ENCODE data around the gene DOK7.

Gene DOK7

GRCh38 chr4:3518941-3519340 lies 55.8 kb downstream of the DOK7 start:
- Histone ChIP-seq H3K27me3 (ENCODE audit: insufficient read depth, low read length, poor library complexity) (no peaks in the 10 kb centered on the region), H3K79me2 (ENCODE audit: insufficient read depth, low read length) (peaks cover 4% of the 10 kb centered on the region; the same call in 1 of the 2 replicates), H3K4me2 (ENCODE audit: insufficient read depth, low read length) (no peak overlapping the region), H3K9ac (ENCODE audit: low read depth, low read length) (no peak overlapping the region), H3K36me3 (ENCODE audit: insufficient read depth, low read length) (peaks cover 95% of the 10 kb centered on the region), H2AFZ (ENCODE audit: low read depth, low read length) (no peak overlapping the region), H3K9me3 (ENCODE audit: insufficient read depth, low read length, severe bottlenecking) (no peaks in the 10 kb centered on the region), H3K27ac (ENCODE audit: low read length) (no peak overlapping the region), H3K4me1 (ENCODE audit: insufficient read depth, low read length) (no peaks in the 10 kb centered on the region), H3K4me3 (ENCODE audit: low read depth in 1 of 2, low read length in 2 of 2) (no peak overlapping the region), H4K20me1 (ENCODE audit: insufficient read depth, low read length) (peaks cover 39% of the 10 kb centered on the region)
- no peak for ATAC-seq (ENCODE audit: insufficient read depth, low read depth)
- TF ChIP-seq, protein P1, sequence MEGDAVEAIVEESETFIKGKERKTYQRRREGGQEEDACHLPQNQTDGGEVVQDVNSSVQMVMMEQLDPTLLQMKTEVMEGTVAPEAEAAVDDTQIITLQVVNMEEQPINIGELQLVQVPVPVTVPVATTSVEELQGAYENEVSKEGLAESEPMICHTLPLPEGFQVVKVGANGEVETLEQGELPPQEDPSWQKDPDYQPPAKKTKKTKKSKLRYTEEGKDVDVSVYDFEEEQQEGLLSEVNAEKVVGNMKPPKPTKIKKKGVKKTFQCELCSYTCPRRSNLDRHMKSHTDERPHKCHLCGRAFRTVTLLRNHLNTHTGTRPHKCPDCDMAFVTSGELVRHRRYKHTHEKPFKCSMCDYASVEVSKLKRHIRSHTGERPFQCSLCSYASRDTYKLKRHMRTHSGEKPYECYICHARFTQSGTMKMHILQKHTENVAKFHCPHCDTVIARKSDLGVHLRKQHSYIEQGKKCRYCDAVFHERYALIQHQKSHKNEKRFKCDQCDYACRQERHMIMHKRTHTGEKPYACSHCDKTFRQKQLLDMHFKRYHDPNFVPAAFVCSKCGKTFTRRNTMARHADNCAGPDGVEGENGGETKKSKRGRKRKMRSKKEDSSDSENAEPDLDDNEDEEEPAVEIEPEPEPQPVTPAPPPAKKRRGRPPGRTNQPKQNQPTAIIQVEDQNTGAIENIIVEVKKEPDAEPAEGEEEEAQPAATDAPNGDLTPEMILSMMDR (IDR thresholded peaks at IDR 0.05; ENCODE audit: borderline replicate concordance, extremely low read depth, low read length, poor library complexity, severe bottlenecking): no peak
- no peak for TF ChIP-seq EZH2 (IDR thresholded peaks at IDR 0.05; ENCODE audit: borderline replicate concordance, low read depth, low read length, severe bottlenecking)
- DNase-seq: no peak

DNA sequence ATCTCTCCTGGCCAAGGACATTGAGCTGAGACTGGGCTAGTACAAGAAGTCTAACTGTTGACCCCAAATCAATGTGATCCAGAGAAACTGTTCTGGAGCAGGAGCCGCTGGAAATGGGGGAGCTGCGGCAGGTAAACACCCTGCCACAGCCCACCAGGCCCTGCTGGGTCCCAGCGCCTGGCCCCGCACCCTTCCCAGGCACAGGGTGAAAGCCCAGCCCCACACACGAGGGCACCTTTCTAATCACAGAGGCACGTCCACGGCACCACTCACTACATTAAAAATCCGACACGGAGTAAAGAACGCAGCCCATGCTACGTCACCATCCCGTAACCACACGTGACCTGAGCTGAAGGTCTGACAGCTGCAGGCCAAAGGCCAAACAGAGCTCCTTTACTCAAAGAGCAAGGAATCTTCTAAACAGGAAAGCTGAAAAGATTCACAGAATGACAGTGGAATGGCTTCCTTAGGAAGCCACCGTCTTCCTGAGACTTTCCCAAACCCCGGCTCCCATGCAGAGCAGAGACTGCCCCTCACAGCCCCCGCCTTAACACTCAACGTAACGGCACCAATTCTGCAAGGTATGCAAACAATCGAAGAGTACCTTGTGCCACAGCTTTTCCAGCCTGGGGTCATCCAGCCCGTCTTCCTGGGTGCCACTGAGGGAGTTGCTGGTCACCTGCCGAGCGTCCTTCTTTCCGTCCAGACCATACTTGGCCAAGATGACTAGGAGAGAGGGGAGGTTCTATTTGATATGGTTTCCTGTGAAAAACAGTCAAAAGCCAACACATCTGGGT lies 56.6 kb downstream of the DOK7 start:
- H3K79me2 ChIP-seq (ENCODE audit: insufficient read depth, low read length): peaks cover 6% of the 10 kb centered on the region; the same call in 1 of the 2 replicates
- DNase-seq (no peak), ATAC-seq (ENCODE audit: insufficient read depth, low read depth) (no peak)
- H3K9ac ChIP-seq (ENCODE audit: low read depth, low read length): no peak overlapping the region
- no peak overlapping the region for H3K27ac ChIP-seq (ENCODE audit: low read length)
- H3K4me2 ChIP-seq (ENCODE audit: insufficient read depth, low read length): no peak overlapping the region
- H3K9me3 ChIP-seq (ENCODE audit: insufficient read depth, low read length, severe bottlenecking): no peaks in the 10 kb centered on the region
- no peaks in the 10 kb centered on the region for H3K27me3 ChIP-seq (ENCODE audit: insufficient read depth, low read length, poor library complexity)
- peaks cover 38% of the 10 kb centered on the region for H4K20me1 ChIP-seq (ENCODE audit: insufficient read depth, low read length)
- no peak overlapping the region for H2AFZ ChIP-seq (ENCODE audit: low read depth, low read length)
- H3K36me3 ChIP-seq (ENCODE audit: insufficient read depth, low read length): peaks cover 95% of the 10 kb centered on the region
- no peak overlapping the region for H3K4me3 ChIP-seq (ENCODE audit: low read depth in 1 of 2, low read length in 2 of 2)
- no peaks in the 10 kb centered on the region for H3K4me1 ChIP-seq (ENCODE audit: insufficient read depth, low read length)
- TF ChIP-seq, protein P1 (IDR thresholded peaks at IDR 0.05; ENCODE audit: borderline replicate concordance, extremely low read depth, low read length, poor library complexity, severe bottlenecking): no peak
- TF ChIP-seq EZH2 (IDR thresholded peaks at IDR 0.05; ENCODE audit: borderline replicate concordance, low read depth, low read length, severe bottlenecking): no peak

GRCh38 chr4:3520276-3520675 lies 57.2 kb downstream of the DOK7 start:
- H2AFZ ChIP-seq (ENCODE audit: low read depth, low read length): no peak overlapping the region
- no peak for DNase-seq
- no peaks in the 10 kb centered on the region for H3K27me3 ChIP-seq (ENCODE audit: insufficient read depth, low read length, poor library complexity)
- H3K79me2 ChIP-seq (ENCODE audit: insufficient read depth, low read length): peaks cover 8% of the 10 kb centered on the region; the same call in 1 of the 2 replicates
- H3K4me3 ChIP-seq (ENCODE audit: low read depth in 1 of 2, low read length in 2 of 2): no peak overlapping the region
- TF ChIP-seq EZH2 (IDR thresholded peaks at IDR 0.05; ENCODE audit: borderline replicate concordance, low read depth, low read length, severe bottlenecking): no peak
- TF ChIP-seq, protein P1 (IDR thresholded peaks at IDR 0.05; ENCODE audit: borderline replicate concordance, extremely low read depth, low read length, poor library complexity, severe bottlenecking): no peak
- H3K9me3 ChIP-seq (ENCODE audit: insufficient read depth, low read length, severe bottlenecking): no peaks in the 10 kb centered on the region
- H3K4me2 ChIP-seq (ENCODE audit: insufficient read depth, low read length): no peak overlapping the region
- H4K20me1 ChIP-seq (ENCODE audit: insufficient read depth, low read length): peaks cover 38% of the 10 kb centered on the region
- H3K9ac ChIP-seq (ENCODE audit: low read depth, low read length): no peak overlapping the region
- H3K4me1 ChIP-seq (ENCODE audit: insufficient read depth, low read length): no peaks in the 10 kb centered on the region
- H3K36me3 ChIP-seq (ENCODE audit: insufficient read depth, low read length): peaks cover 95% of the 10 kb centered on the region
- H3K27ac ChIP-seq (ENCODE audit: low read length): no peak overlapping the region
- no peak for ATAC-seq (ENCODE audit: insufficient read depth, low read depth)
